Naive thymus-derived CD4-positive, alpha-beta T cell (primary cell): Measurements from ENCODE around the gene GGACT. TPM values are rescaled to one million over a fixed set of nuclear protein-coding genes. Genes with fewer than 3 reads are reported as not detected.
A peak's percentile ranks its signal among the peaks of the same experiment; 100 is the strongest.

Experiments
- ATAC-seq: fragments of 150-1000 bp; cut with Tn5 transposase; 2 replicates; pipeline ENCODE4 v1.10.0; 2021; ENCODE audit warnings: mild to moderate bottlenecking, moderate library complexity
- CTCF ChIA-PET: fragments of 350-600 bp; sonication (Branson Sonifier 250); formaldehyde crosslinking; loops from one replicate; lab custom pipeline; 2021; ENCODE audit warnings: antibody characterized with exemption; lab: Charles Lee
- POLR2A ChIA-PET: fragments of 350-600 bp; sonication (Branson Sonifier 250); formaldehyde crosslinking; loops from one replicate; lab custom pipeline; 2021; ENCODE audit warnings: antibody characterized with exemption, inconsistent platforms; lab: Charles Lee
- DNase-seq, 9 donors: peaks; one replicate each; pipeline versions ENCODE4 v3.0.0 to v3.0.0-alpha.2; 2020 to 2022; ENCODE audit warnings: mixed read lengths in 1 of 9
- H3K27ac ChIP-seq: one replicate; pipeline ENCODE4 v1.7.0; 2013; ENCODE audit warnings: mild to moderate bottlenecking, low read depth, low read length, moderate library complexity
- H3K27me3 ChIP-seq, 2 donors: one replicate each; pipeline ENCODE4 v1.7.0; 2013; ENCODE audit warnings: low read length in 2 of 2, mild to moderate bottlenecking in 2 of 2, moderate library complexity in 2 of 2; ENCODE audit not compliant: control insufficient read depth in 2 of 2, insufficient read depth in 2 of 2
- H3K36me3 ChIP-seq, 3 experiments: 1 replicate in 2 of 3; 2 replicates in 1 of 3; pipeline ENCODE4 v1.7.0; 2013; ENCODE audit warnings: low read length in 3 of 3, mild to moderate bottlenecking in 3 of 3, moderate library complexity in 1 of 3; ENCODE audit not compliant: insufficient read depth in 3 of 3, control insufficient read depth in 2 of 3
- H3K4me1 ChIP-seq, 2 donors: one replicate each; pipeline ENCODE4 v1.7.0; 2013; ENCODE audit warnings: low read length in 2 of 2, mild to moderate bottlenecking in 2 of 2, moderate library complexity in 1 of 2; ENCODE audit not compliant: control insufficient read depth in 2 of 2, insufficient read depth in 2 of 2
- H3K4me3 ChIP-seq: 2 replicates; pipeline ENCODE4 v1.7.0; 2013; ENCODE audit warnings: mild to moderate bottlenecking, low read length
- H3K9me3 ChIP-seq, 3 experiments: 1 replicate in 2 of 3; 2 replicates in 1 of 3; pipeline ENCODE4 v1.7.0; 2013; ENCODE audit warnings: low read length in 3 of 3; ENCODE audit not compliant: control insufficient read depth in 2 of 3
- H3K27ac Mint-ChIP-seq, 9 donors: one replicate each; pipeline ENCODE4 v1.8.0; 2020 to 2022; ENCODE audit warnings: mixed read lengths in 9 of 9, mild to moderate bottlenecking in 8 of 9, moderate library complexity in 5 of 9, inconsistent platforms in 2 of 9
- H3K27me3 Mint-ChIP-seq, 5 donors: one replicate each; pipeline ENCODE4 v1.8.0; 2021 to 2022; ENCODE audit warnings: mixed read lengths in 5 of 5, mild to moderate bottlenecking in 1 of 5
- H3K36me3 Mint-ChIP-seq, 5 donors: one replicate each; pipeline ENCODE4 v1.8.0; 2020 to 2022; ENCODE audit warnings: mixed read lengths in 5 of 5, mild to moderate bottlenecking in 3 of 5, inconsistent platforms in 1 of 5
- H3K4me1 Mint-ChIP-seq, 7 donors: one replicate each; pipeline ENCODE4 v1.8.0; 2020 to 2022; ENCODE audit warnings: mixed read lengths in 7 of 7, mild to moderate bottlenecking in 3 of 7, inconsistent platforms in 1 of 7
- H3K4me3 Mint-ChIP-seq, 10 donors: one replicate each; pipeline ENCODE4 v1.8.0; 2020 to 2022; ENCODE audit warnings: mild to moderate bottlenecking in 10 of 10, mixed read lengths in 10 of 10, moderate library complexity in 6 of 10, inconsistent platforms in 2 of 10
- H3K9me3 Mint-ChIP-seq, 11 donors: one replicate each; pipeline ENCODE4 v1.8.0; 2020 to 2022; ENCODE audit warnings: mixed read lengths in 11 of 11, mild to moderate bottlenecking in 4 of 11, inconsistent platforms in 1 of 11, moderate library complexity in 1 of 11
- intact Hi-C, 2 donors: fragments of 100-400 bp; cut with micrococcal nuclease; formaldehyde crosslinking; loops; one replicate each; pipeline ENCODE4 v1.15.1; 2023
- polyA plus RNA-seq, 2 donors: library from polyadenylated mRNA; unstranded; fragments of 300-500 nt; fragmentation: Illumina TruSeq; gene quantifications; one replicate each; pipeline ENCODE4 v1.2.3, GENCODE V29; 2021
- total RNA-seq, 6 experiments: library from RNA in 5 of 6; stranded (reverse) in 5 of 6; gene quantifications; 1 replicate in 5 of 6; 2 replicates in 1 of 6; pipeline ENCODE4 v1.2.3 and lab custom pipeline; 2021 to 2026

Gene GGACT
- total and polyA plus RNA-seq, 7 experiments from 2014 or later: 4.9 to 10.4 (median 7.4) TPM

- Histone ChIP-seq H3K27ac (no peak overlapping the region), H3K36me3 (no peaks in the 10 kb centered on the region), H3K4me1 (peaks cover 7% of the 10 kb centered on the region in 2 donors), H3K9me3 (no peaks in the 10 kb centered on the region), H3K27me3 (no peaks in the 10 kb centered on the region), H3K4me3 (no peak overlapping the region)
- peaks cover 0 to 7% (median 0%) of the 10 kb centered on the region in 5 donors for H3K27me3 Mint-ChIP-seq
- DNase-seq (no peak), ATAC-seq (no peak)
- POLR2A ChIA-PET: interaction anchor here (0.5 to 3.5 kb wide), 2 partner anchors 70 to 860 kb away, joined by 3 to 13 read pairs; no protein-coding TSS in a partner anchor
- no peaks in the 10 kb centered on the region for H3K9me3 Mint-ChIP-seq
- H3K4me1 Mint-ChIP-seq: peaks cover 4 to 27% (median 14%) of the 10 kb centered on the region in 7 donors
- CTCF ChIA-PET: interaction anchor here (0.5 to 5.1 kb wide), 6 partner anchors 282 to 984 kb away, joined by 3 to 60 read pairs (median 3); no protein-coding TSS in a partner anchor
- H3K4me3 Mint-ChIP-seq: peak overlapping the region in 2 of 10 donors; percentile 15 to 45
- H3K36me3 Mint-ChIP-seq: no peaks in the 10 kb centered on the region
- intact Hi-C loops: loop anchor here (10.0 kb wide), 2 partner anchors 993 to 1253 kb away; no protein-coding TSS in a partner anchor
- H3K27ac Mint-ChIP-seq: no peak overlapping the region
Observed at GRCh38 chr13:100517728-100518127, 70.9 kb downstream of the GGACT start.

DNA sequence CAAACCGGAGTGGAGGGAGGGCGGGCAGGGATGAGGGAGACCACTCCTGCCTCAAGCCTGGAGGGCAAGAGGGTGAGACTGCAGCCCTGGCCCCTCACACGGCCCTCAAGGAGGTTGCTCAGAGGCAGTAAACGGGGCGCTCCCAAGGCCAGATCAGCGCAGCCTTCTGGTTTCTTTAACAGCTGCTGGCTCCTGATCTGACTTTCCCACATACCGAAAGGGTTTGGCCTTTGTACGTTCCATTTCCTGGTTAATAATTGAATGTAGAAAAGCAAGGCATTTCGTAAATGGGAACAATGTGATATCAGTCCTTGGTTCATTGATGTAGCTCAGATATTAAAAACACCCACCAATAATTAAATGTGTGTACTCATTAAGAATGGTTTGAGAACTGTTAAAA lies 71.5 kb downstream of the GGACT start:
- POLR2A ChIA-PET: interaction anchor here (0.5 to 3.5 kb wide), 2 partner anchors 71 to 859 kb away, joined by 3 to 13 read pairs; no protein-coding TSS in a partner anchor
- Mint-ChIP-seq H3K36me3 (no peaks in the 10 kb centered on the region), H3K9me3 (no peaks in the 10 kb centered on the region), H3K4me1 (peaks cover 4 to 26% (median 10%) of the 10 kb centered on the region in 7 donors), H3K27me3 (peaks cover 0 to 7% (median 0%) of the 10 kb centered on the region in 5 donors), H3K4me3 (no peak overlapping the region), H3K27ac (no peak overlapping the region)
- no peaks in the 10 kb centered on the region for H3K9me3 ChIP-seq
- no peak overlapping the region for H3K27ac ChIP-seq
- intact Hi-C loops: loop anchor here (10.0 kb wide), 2 partner anchors 992 to 1252 kb away; no protein-coding TSS in a partner anchor
- no peaks in the 10 kb centered on the region for H3K36me3 ChIP-seq
- H3K4me3 ChIP-seq: no peak overlapping the region
- DNase-seq (no peak), ATAC-seq (no peak)
- no peaks in the 10 kb centered on the region for H3K27me3 ChIP-seq
- peaks cover 1 to 7% of the 10 kb centered on the region in 2 donors for H3K4me1 ChIP-seq
- CTCF ChIA-PET: interaction anchor here (0.6 to 5.1 kb wide), 7 partner anchors 247 to 861 kb away, joined by 3 to 60 read pairs (median 4); no protein-coding TSS in a partner anchor

DNA sequence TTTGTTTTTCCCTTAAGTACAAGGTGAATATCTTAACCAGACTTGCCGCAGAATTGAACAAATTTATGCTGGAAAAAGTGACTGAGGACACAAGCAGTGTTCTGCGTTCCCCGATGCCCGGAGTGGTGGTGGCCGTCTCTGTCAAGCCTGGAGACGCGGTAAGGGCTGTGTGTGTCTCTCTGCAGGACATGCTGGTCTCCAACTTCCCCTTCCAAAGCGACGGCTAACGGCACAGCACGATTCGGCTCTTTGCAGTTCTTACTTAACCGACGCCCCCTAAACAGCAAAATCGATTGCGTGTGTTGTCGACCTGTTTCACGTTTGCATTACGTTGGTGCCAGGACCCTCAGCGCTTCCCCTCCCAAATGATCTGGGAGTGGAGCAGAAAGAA lies 73.2 kb downstream of the GGACT start:
- Histone ChIP-seq H3K9me3 (no peaks in the 10 kb centered on the region), H3K4me3 (no peak overlapping the region), H3K27me3 (no peaks in the 10 kb centered on the region), H3K36me3 (no peaks in the 10 kb centered on the region), H3K4me1 (peaks cover 0 to 7% of the 10 kb centered on the region in 2 donors), H3K27ac (no peak overlapping the region)
- peak overlapping the region in 1 of 9 donors; percentile 68 for H3K27ac Mint-ChIP-seq
- H3K4me3 Mint-ChIP-seq: no peak overlapping the region
- peaks cover 0 to 30% (median 6%) of the 10 kb centered on the region in 7 donors for H3K4me1 Mint-ChIP-seq
- no peak for DNase-seq
- intact Hi-C loops: loop anchor here (1.0 to 10.0 kb wide), 6 partner anchors 281 to 1251 kb away; no protein-coding TSS in a partner anchor
- no peak for ATAC-seq
- ChIA-PET POLR2A (interaction anchor here (0.6 to 3.5 kb wide), 4 partner anchors 857 to 921 kb away, joined by 3 to 13 read pairs (median 4); no protein-coding TSS in a partner anchor), CTCF (interaction anchor here (0.6 to 5.1 kb wide), 21 partner anchors 10 to 1075 kb away, joined by 3 to 60 read pairs (median 4); partner anchors contain the start of gene CLYBL)
- no peaks in the 10 kb centered on the region for H3K36me3 Mint-ChIP-seq
- H3K27me3 Mint-ChIP-seq: peaks cover 0 to 4% (median 0%) of the 10 kb centered on the region in 5 donors
- no peaks in the 10 kb centered on the region for H3K9me3 Mint-ChIP-seq

GRCh38 chr13:100514788-100515409 lies 73.7 kb downstream of the GGACT start:
- Mint-ChIP-seq H3K36me3 (no peaks in the 10 kb centered on the region), H3K4me3 (no peak overlapping the region), H3K27ac (peak overlapping the region in 1 of 9 donors; percentile 80), H3K4me1 (peaks cover 0 to 30% (median 6%) of the 10 kb centered on the region in 7 donors), H3K27me3 (peaks cover 0 to 4% (median 0%) of the 10 kb centered on the region in 5 donors), H3K9me3 (no peaks in the 10 kb centered on the region)
- ATAC-seq (peak; percentile 94), DNase-seq (peak; percentile 37 to 74 (median 63))
- intact Hi-C loops: loop anchor here (1.0 to 10.0 kb wide), 12 partner anchors 280 to 1250 kb away; no protein-coding TSS in a partner anchor
- POLR2A ChIA-PET: interaction anchor here (0.6 to 1.1 kb wide), 3 partner anchors 856 to 921 kb away, joined by 3 to 4 read pairs (median 3); no protein-coding TSS in a partner anchor
- CTCF ChIA-PET: interaction anchor here (0.6 to 5.1 kb wide), 22 partner anchors 10 to 1074 kb away, joined by 3 to 60 read pairs (median 4); partner anchors contain the start of gene CLYBL
- Histone ChIP-seq H3K36me3 (no peaks in the 10 kb centered on the region), H3K27me3 (no peaks in the 10 kb centered on the region), H3K4me1 (peaks cover 0 to 7% of the 10 kb centered on the region in 2 donors), H3K9me3 (no peaks in the 10 kb centered on the region), H3K4me3 (no peak overlapping the region), H3K27ac (no peak overlapping the region)

GRCh38 chr13:100513987-100514670 lies 74.5 kb downstream of the GGACT start:
- Mint-ChIP-seq H3K9me3 (no peaks in the 10 kb centered on the region), H3K36me3 (no peaks in the 10 kb centered on the region), H3K27ac (peak overlapping the region in 1 of 9 donors; percentile 80), H3K4me1 (peaks cover 0 to 30% (median 6%) of the 10 kb centered on the region in 7 donors), H3K27me3 (peaks cover 0 to 4% (median 0%) of the 10 kb centered on the region in 5 donors), H3K4me3 (no peak overlapping the region)
- ChIA-PET POLR2A (interaction anchor here (1.1 kb wide), 1 partner anchor 856 kb away, joined by 3 read pairs; no protein-coding TSS in a partner anchor), CTCF (interaction anchor here (0.5 to 5.1 kb wide), 16 partner anchors 60 to 1072 kb away, joined by 3 to 60 read pairs (median 3); no protein-coding TSS in a partner anchor)
- no peak overlapping the region for H3K4me3 ChIP-seq
- H3K9me3 ChIP-seq: no peaks in the 10 kb centered on the region
- DNase-seq: no peak
- peaks cover 0 to 7% of the 10 kb centered on the region in 2 donors for H3K4me1 ChIP-seq
- intact Hi-C loops: loop anchor here (1.0 to 10.0 kb wide), 12 partner anchors 279 to 1249 kb away; no protein-coding TSS in a partner anchor
- H3K27me3 ChIP-seq: no peaks in the 10 kb centered on the region
- H3K36me3 ChIP-seq: no peaks in the 10 kb centered on the region
- H3K27ac ChIP-seq: no peak overlapping the region
- ATAC-seq: no peak

DNA sequence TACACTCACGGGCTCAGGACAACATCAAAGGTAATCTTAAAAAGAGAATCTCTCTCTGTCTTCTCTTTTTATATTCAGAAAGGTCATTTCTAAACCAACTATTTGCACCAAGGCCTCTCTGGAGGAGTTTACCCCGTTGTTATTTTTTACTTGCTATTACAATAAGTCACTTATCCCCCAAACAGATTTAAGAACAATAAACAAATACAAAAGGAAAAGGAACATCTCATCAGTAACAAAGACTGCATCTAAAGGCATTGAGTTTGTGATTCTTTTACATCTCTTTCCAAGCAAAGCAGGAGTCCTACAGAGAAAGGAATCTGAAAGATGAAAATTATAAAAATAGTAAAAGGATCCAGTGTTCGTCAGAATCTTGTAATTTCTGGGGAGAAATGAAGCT lies 75.4 kb downstream of the GGACT start:
- peak overlapping the region in 1 of 9 donors; percentile 26 for H3K27ac Mint-ChIP-seq
- peaks cover 0 to 4% (median 0%) of the 10 kb centered on the region in 5 donors for H3K27me3 Mint-ChIP-seq
- H3K36me3 Mint-ChIP-seq: no peaks in the 10 kb centered on the region
- no peak for DNase-seq
- intact Hi-C loops: loop anchor here (5.0 to 10.0 kb wide), 3 partner anchors 988 to 1248 kb away; no protein-coding TSS in a partner anchor
- no peak overlapping the region for H3K4me3 Mint-ChIP-seq
- ChIA-PET POLR2A (no interaction called here), CTCF (interaction anchor here (0.7 to 5.1 kb wide), 7 partner anchors 9 to 1048 kb away, joined by 3 to 60 read pairs (median 3); no protein-coding TSS in a partner anchor)
- Histone ChIP-seq H3K4me3 (no peak overlapping the region), H3K27ac (no peak overlapping the region), H3K9me3 (no peaks in the 10 kb centered on the region), H3K36me3 (no peaks in the 10 kb centered on the region), H3K4me1 (peaks cover 0 to 7% of the 10 kb centered on the region in 2 donors), H3K27me3 (no peaks in the 10 kb centered on the region)
- H3K9me3 Mint-ChIP-seq: no peaks in the 10 kb centered on the region
- ATAC-seq: no peak
- peaks cover 0 to 30% (median 6%) of the 10 kb centered on the region in 7 donors for H3K4me1 Mint-ChIP-seq
